ENCODE data around the gene SLC13A3. TPM values are rescaled to one million over a fixed set of nuclear protein-coding genes. Genes with fewer than 3 reads are reported as not detected.

The SLC13A3 gene
- total and polyA plus RNA-seq, 2 of the 4 experiments (the other 2 are of a cell fraction): 2.5 to 4.2 TPM

GRCh38 chr20:46610145-46610544 lies 41.1 kb downstream of the SLC13A3 start:
- H4K8ac ChIP-seq (ENCODE audit: low read depth in 2 of 2, low read length in 2 of 2): no peak overlapping the region
- H2BK20ac ChIP-seq (ENCODE audit: low read depth, low read length): no peak overlapping the region
- H2AK9ac ChIP-seq (replicated peaks; ENCODE audit: low read depth, low read length, poor library complexity): no peak overlapping the region
- H4K20me1 ChIP-seq (ENCODE audit: insufficient read depth, low read length): no peaks in the 10 kb centered on the region
- dilution Hi-C loops (cut with HindIII; ENCODE audit: low sequenced_read_pairs, unreplicated experiment) (no loop called here), in situ Hi-C loops (cut with MboI; ENCODE audit: low sequenced_read_pairs) (no loop called here), intact Hi-C loops (cut with micrococcal nuclease) (no loop called here)
- no peak overlapping the region for H3K4ac ChIP-seq (ENCODE audit: low read depth, low read length)
- DNase-seq: no peak
- no peak overlapping the region for H2AK5ac ChIP-seq (ENCODE audit: low read depth, low read length)
- H3K4me2 ChIP-seq (ENCODE audit: low read depth, low read length): no peak overlapping the region
- no peak overlapping the region for H2BK5ac ChIP-seq (ENCODE audit: low read depth, low read length, poor library complexity, severe bottlenecking)
- H4K5ac ChIP-seq (ENCODE audit: low read depth, low read length): no peak overlapping the region
- no peak for ATAC-seq (ENCODE audit: low read depth)
- H3K4me3 ChIP-seq (ENCODE audit: insufficient read depth, low read depth, low read length): no peak overlapping the region
- no peak overlapping the region for H2BK15ac ChIP-seq (ENCODE audit: low read depth, low read length)
- no peak overlapping the region for H2BK120ac ChIP-seq (ENCODE audit: low read depth, low read length)
- WGBS, 2 experiments (ENCODE audit: extremely low coverage in 2 of 2, insufficient read length in 1 of 2): no CpG with 5 or more reads among the region's 2 CpGs
- H3K27me3 ChIP-seq (ENCODE audit: control insufficient read depth, insufficient read depth, low read length): no peaks in the 10 kb centered on the region; the same call in 1 of the 2 replicates
- no peaks in the 10 kb centered on the region for H3K4me1 ChIP-seq (ENCODE audit: control insufficient read depth, insufficient read depth, low read length)
- ChIA-PET POLR2A (ENCODE audit: unreplicated experiment) (no interaction called here), CTCF (interaction anchor here (0.6 kb wide), 1 partner anchor 19 kb away, joined by 4 read pairs; no protein-coding TSS in a partner anchor)
- no peaks in the 10 kb centered on the region for H3K9me1 ChIP-seq (ENCODE audit: insufficient read depth, low read length)
- no peaks in the 10 kb centered on the region for H3K36me3 ChIP-seq (ENCODE audit: control insufficient read depth, insufficient read depth, low read length)
- H3K79me1 ChIP-seq (ENCODE audit: low read depth in 1 of 2, low read length in 2 of 2): no peaks in the 10 kb centered on the region
- H3K9me3 ChIP-seq (ENCODE audit: control insufficient read depth, insufficient read depth, low read length): no peaks in the 10 kb centered on the region
- no peak overlapping the region for H4K91ac ChIP-seq (ENCODE audit: insufficient read depth, low read depth, low read length)
- H3K9ac ChIP-seq (ENCODE audit: low read depth, low read length): no peak overlapping the region
- TF ChIP-seq RCOR1 (IDR thresholded peaks at IDR 0.05; ENCODE audit: insufficient replicate concordance, low read length) (no peak), MXI1 (IDR thresholded peaks at IDR 0.05; ENCODE audit: borderline replicate concordance, low read depth, low read length) (no peak)
- H2AFZ ChIP-seq (replicated peaks; ENCODE audit: low read length, poor library complexity): no peak overlapping the region
- H3K23ac ChIP-seq (ENCODE audit: low read depth, low read length): no peak overlapping the region
- H3K56ac ChIP-seq (ENCODE audit: extremely low read depth, insufficient read depth, low read length): no peak overlapping the region
- no peak overlapping the region for H3K27ac ChIP-seq (ENCODE audit: insufficient read depth, low read length)
- H3K18ac ChIP-seq (ENCODE audit: low read depth, low read length): no peak overlapping the region
- H3K14ac ChIP-seq (replicated peaks; ENCODE audit: low read depth, low read length): no peak overlapping the region
- BruUV-seq (replicated peaks): no TSS peak
